GM19023 (cell line): ENCODE results near the gene P2RX1.

Experiments used
- ATAC-seq: cut with Tn5 transposase; IDR thresholded peaks from one replicate; pipeline ENCODE4 v1.9.1; 2021; ENCODE audit warnings: mild to moderate bottlenecking, moderate library complexity; ENCODE audit not compliant: unreplicated experiment

The P2RX1 gene

GRCh38 chr17:3889325-3890012, 26.8 kb downstream of the P2RX1 start:
- ATAC-seq, result no peak

GRCh38 chr17:3888343-3889171, 27.7 kb downstream of the P2RX1 start:
- ATAC-seq, result no peak

- ATAC-seq, result no peak
These were observed 28.5 kb downstream of the P2RX1 start for GRCh38 chr17:3887804-3888203.

- ATAC-seq, result no peak
These were observed 28.9 kb downstream of the P2RX1 start for GRCh38 chr17:3887394-3887793.

- no peak for ATAC-seq
These were observed 29.5 kb downstream of the P2RX1 start for GRCh38 chr17:3886776-3887175.

- ATAC-seq, result no peak
These were observed 30.3 kb downstream of the P2RX1 start for GRCh38 chr17:3885970-3886369.

- no peak for ATAC-seq
These were observed 31.0 kb downstream of the P2RX1 start for GRCh38 chr17:3885271-3885670.

- ATAC-seq, result no peak
These were observed 32.1 kb downstream of the P2RX1 start for GRCh38 chr17:3884188-3884587.

GRCh38 chr17:3882276-3882675, 34.0 kb downstream of the P2RX1 start:
- no peak for ATAC-seq

GRCh38 chr17:3880983-3881382, 35.3 kb downstream of the P2RX1 start:
- ATAC-seq, result no peak

GRCh38 chr17:3879591-3880417, 36.5 kb downstream of the P2RX1 start:
- ATAC-seq, result no peak

GRCh38 chr17:3879186-3879585, 37.1 kb downstream of the P2RX1 start:
- no peak for ATAC-seq

- no peak for ATAC-seq
These were observed 39.0 kb downstream of the P2RX1 start for GRCh38 chr17:3877220-3877619.

- no peak for ATAC-seq
These were observed 40.9 kb downstream of the P2RX1 start for GRCh38 chr17:3875317-3875716.

GRCh38 chr17:3873862-3874261, 42.4 kb downstream of the P2RX1 start:
- ATAC-seq, result no peak

GRCh38 chr17:3870871-3871306, 45.4 kb downstream of the P2RX1 start:
- ATAC-seq, result no peak

- ATAC-seq, result no peak
These were observed 48.7 kb downstream of the P2RX1 start for GRCh38 chr17:3867606-3868005.

GRCh38 chr17:3867106-3867505, 49.2 kb downstream of the P2RX1 start:
- no peak for ATAC-seq

- ATAC-seq, result no peak
These were observed 50.0 kb downstream of the P2RX1 start for GRCh38 chr17:3866276-3866675.

GRCh38 chr17:3865176-3865575, 51.1 kb downstream of the P2RX1 start:
- no peak for ATAC-seq

- no peak for ATAC-seq
These were observed 51.7 kb downstream of the P2RX1 start for GRCh38 chr17:3864534-3864933.
